Measurements from ENCODE around the gene DDX23. TPM values are rescaled to one million over a fixed set of nuclear protein-coding genes. Genes with fewer than 3 reads are reported as not detected.
"Not testable (repeated sequence)": the region's sequence is repeated elsewhere in the genome, so short reads cannot be mapped to it uniquely, and the experiment has no call there.

The DDX23 gene
- polyA plus RNA-seq, 3 donors: 33.2 to 42.7 (median 33.4) TPM

DNA sequence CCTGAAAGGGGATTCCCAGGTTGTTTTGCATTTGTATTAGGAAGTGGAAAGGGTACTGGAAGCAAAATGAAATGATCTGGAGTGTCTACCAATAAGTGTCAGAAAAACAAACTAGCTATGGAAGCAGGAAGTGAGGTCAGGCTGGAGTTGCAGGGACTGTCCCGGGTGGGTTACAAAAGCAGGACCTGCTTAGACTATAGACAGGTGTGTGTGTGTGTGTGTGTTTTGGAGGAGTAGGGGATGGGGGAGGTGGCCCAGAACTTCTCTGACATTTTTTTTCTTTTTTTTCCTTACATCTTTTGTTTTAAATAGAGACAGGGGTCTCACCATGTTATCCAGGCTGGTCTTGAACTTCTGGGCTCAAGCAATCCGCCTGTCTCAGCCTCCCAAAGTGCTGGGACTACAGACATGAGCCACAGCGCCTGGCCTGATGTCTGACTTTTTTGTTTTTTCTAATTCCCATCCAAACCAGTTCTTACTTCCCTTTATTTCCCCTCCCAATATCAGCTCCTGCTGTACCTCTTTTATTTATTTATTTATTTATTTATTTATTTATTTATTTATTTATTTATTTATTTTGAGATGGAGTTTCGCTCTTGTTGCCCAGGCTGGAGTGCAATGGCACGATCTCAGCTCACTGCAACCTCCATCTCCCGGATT is 14.2 kb upstream of the DDX23 start:
- no peak overlapping the region for H3K27ac ChIP-seq (ENCODE audit: low read depth, low read length)
- WGBS, 3 donors: 74 to 77% (median 74%) methylated on average over 6 of the region's 6 CpGs

DNA sequence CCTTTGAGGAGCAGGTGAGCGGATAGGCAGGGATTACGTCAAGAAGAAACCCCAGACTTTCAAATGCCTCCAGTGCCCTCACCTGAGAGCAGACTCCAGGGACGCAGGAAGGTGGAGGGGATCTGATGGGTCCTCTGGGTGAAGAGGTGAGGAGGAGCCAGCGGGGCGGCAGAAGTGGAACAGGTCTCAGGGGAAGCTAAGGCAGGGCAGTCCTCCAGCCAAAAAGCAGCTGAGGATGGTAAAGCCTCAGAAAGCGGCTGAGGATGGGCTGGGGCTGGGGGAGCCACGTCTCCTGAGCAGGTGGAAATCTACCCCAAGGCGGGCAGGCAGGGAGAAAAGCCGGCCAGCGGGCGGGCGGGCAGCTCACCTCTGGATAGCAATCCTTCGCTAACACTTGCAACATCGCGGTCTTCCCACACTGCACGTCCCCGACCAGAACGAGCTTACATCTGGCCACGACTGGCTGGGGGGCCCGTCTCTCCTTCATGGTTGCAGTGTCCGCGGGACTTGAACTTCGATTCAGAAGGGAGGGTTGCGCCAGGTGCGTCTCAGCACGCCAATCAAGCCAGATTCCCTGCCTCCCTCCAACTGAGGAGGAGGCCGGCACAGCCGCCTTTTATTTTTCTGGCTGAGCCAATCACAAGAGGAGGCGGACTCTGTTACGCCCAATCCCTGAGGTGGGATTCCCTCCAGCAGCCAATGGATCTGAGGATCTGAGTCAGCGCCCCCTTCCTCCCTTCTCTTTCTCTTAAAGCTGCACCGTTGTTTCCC is 13.5 kb upstream of the DDX23 start, which contains the start of gene RND1:
TSS of gene RND1 (minus strand) at position 590 of the 771 bp plus-strand sequence. CDS start at position 487, 103 bp downstream.
- 2 to 3% (median 2%) methylated on average over 32 of the region's 32 CpGs for WGBS, 3 donors
- H3K27ac ChIP-seq (ENCODE audit: low read depth, low read length): no peak within 1 kb of the TSS

DNA sequence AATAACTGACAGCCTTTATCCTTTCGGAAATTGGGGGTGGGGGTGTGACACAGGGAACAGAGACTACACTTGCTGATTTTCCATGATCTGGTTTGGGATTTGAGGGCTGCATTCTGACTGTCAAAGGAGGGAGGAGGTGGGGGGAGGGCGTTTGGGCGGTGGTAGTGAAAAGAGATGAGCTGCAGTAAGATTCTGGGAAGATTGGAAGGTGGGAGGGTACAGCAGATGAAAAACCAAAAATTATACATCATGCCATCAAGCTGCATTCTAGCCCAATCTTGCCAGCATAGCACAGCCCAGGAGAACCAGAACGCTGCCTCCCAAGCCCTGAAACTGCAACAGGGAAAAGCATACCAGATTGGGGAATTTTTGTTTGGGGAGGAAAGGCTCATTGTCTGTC is 11.3 kb upstream of the DDX23 start:
- 70 to 86% (median 77%) methylated on average over 4 of the region's 4 CpGs for WGBS, 3 donors

DNA sequence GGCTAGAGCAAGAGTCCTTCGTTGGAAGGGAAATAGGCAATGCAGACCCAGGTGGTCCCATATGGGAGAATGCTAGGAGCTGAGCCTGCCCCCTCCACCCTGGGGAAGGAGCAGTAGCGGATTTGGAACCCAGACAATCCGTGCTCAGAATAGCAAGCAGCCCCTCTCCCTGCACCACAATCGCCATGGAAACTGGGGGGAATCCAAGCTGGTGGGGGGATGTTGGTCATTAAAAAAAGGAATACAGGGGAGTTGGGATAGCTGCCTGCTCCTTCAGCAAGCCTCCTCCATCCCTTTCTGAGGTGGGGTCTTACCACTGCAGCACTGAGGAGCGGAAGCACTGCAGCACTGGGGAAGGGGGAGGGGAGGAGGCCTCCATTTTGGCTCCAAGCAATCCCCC is 10.8 kb upstream of the DDX23 start:
- 81 to 87% (median 84%) methylated on average over 5 of the region's 5 CpGs for WGBS, 3 donors
- no peak overlapping the region for H3K27ac ChIP-seq (ENCODE audit: low read depth, low read length)

More for the DNA sequence above, 11.3 kb upstream of the DDX23 start:
- no peak overlapping the region for H3K27ac ChIP-seq (ENCODE audit: low read depth, low read length)

DNA sequence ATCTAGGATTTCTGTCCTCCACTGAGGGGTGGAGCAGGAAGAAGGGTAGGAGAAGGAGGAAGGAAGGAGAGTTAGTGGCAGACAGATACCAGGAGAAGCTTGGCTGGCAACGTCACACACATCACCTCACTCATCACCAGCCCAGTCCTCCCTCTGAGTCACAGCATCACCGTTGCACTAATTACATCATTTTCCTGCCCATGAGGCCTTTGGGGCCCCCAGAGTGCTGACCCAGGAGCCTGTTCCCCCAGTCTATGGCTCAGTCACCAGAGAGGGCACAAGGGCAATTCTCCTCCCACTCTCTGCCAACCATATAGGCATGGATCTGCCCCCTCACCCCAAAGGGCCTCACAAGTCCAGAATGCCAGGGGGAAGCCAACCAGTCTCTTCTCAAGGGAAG is 9.1 kb upstream of the DDX23 start:
- 39 to 79% (median 42%) methylated on average over 2 of the region's 2 CpGs for WGBS, 3 donors
- H3K27ac ChIP-seq (ENCODE audit: low read depth, low read length): no peak overlapping the region

DNA sequence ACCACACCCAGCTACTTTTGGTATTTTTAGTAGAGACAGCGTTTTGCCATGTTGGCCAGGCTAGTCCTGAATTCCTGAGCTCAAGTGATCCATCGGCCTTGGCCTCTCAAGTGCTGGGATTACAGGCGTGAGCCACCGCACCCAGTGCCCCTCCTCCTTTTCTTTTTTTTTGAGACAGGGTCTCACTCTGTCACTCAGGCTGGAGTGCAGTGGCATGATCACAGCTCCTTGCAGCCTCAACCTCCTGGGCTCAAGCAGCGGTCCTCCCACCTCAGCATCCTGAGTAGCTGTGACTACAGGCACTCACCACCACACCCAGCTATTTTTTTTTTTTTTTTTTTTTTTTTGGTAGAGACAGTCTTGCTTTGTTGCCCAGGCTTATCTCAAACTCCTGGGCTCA is 8.3 kb upstream of the DDX23 start:
- 91 to 95% (median 94%) methylated on average over 5 of the region's 5 CpGs for WGBS, 3 donors
- H3K27ac ChIP-seq (ENCODE audit: low read depth, low read length): not testable (repeated sequence)

DNA sequence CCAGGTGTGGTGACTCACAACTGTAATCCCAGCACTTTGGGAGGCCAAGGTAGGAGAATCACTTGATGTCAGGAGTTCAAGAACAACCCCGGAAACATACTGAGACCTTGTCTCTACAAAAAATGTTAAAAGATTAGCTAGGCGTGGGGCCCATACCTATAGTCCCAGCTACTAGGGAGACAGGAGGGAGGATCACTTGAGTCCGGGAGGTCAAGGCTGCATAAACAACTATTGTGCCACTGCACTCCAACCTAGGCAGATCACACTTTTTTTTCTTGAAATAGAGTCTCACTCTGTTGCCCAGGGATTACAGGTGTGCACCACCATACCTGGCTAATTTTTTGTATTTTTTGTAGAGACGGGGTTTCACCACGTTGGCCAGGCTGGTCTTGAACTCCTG is 7.6 kb upstream of the DDX23 start:
- 94 to 98% (median 95%) methylated on average over 5 of the region's 5 CpGs for WGBS, 3 donors

DNA sequence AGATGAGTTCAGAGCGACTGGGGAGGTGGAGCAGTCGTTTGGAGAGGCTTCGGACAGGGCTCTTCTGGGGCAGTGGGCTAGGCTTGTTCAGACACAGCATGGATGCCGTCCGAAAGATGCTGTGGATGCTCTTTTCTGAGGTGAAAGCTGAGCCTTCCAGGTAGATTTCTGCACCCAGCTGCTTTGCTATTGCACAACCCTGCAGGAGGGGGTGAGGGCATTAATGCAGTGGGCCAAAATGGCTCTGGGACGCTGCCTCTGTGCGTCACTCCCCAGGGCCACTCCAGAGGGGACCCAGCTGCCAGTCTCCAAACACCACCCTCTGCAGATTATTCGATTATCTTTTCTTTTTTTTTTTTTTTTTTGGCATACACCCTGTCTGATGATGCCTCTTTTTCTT is 6.1 kb upstream of the DDX23 start:
- H3K27ac ChIP-seq (ENCODE audit: low read depth, low read length): no peak overlapping the region
- WGBS, 3 donors: 85 to 88% (median 86%) methylated on average over 8 of the region's 8 CpGs

More for the DNA sequence above, 7.6 kb upstream of the DDX23 start:
- no peak overlapping the region for H3K27ac ChIP-seq (ENCODE audit: low read depth, low read length)

DNA sequence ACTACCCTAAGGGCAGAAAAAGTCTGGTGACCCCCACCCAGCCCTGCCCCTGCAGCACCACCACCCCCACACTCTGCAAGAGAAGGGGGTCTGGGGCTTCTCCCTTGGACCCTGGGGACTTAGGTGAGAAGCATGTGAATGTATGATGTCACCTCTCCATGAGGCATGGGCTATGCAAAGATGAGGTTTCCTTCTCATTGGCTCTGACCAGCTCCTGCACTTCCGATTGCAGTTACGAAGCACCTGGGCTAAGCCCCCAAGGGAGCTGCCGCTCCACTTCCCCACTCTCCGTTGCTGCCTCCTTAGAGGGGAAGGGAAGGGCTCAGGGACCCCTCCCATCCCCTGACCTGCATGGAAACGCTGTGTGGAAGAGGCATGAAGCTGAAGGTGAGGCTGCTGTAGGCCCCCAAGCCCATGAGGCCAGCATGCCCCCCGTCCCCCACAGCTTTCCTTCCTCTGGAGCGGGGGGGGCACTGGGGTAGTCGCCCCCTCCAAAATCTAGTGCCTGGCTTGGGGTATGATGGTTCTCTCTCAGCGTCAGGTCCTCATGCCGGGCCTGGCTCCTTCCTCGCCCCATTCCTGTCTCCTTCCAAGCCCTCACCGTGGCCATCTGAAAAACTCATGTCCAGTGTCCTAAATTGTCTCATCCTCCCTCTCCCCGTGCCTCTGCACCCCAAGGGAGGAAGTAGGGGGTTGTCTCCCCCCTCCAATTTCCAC is 5.5 kb upstream of the DDX23 start:
- no peak overlapping the region for H3K27ac ChIP-seq (ENCODE audit: low read depth, low read length)
- 77 to 84% (median 82%) methylated on average over 13 of the region's 13 CpGs for WGBS, 3 donors

DNA sequence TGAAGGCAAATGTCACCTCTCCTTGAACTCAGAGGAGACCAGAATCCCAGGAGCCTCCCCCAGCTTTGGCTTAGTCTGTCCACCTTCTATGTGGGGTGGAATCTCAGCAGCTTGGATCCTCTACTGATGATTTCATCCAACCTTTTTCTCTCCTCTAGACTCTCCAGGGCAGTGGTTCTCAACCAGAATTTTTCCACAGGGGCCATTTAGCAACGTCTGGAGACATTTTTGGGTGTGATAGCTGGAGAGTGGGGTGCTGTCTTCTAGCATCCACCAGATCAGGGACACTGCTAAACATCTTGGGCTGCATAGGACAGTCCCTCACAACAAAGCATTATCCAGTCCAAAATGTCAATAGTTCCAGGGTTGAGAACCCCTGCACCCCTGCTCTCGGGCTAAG is 4.4 kb upstream of the DDX23 start:
- H3K27ac ChIP-seq (ENCODE audit: low read depth, low read length): no peak overlapping the region

DNA sequence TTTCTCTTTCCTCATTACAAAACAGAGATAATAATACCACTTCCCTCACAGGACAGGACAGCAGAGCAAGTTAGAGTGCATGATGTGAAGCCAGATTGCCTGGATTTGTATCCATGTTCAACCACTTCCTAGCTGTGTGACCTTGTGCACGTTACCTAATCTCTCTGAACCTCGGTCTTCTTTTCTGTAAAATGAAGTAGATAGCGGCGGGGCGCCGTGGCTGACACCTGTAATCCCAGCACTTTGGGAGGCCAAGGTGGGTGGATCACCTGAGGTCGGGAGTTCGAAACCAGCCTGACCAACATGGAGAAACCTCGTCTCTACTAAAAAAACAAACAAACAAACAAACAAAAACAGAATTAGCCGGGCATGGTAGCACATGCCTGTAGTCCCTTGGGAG is 3.0 kb upstream of the DDX23 start:
- 74 to 93% (median 92%) methylated on average over 10 of the region's 10 CpGs for WGBS, 3 donors
- not testable (repeated sequence) for H3K27ac ChIP-seq (ENCODE audit: low read depth, low read length)

More for the DNA sequence above, 4.4 kb upstream of the DDX23 start:
- WGBS, 3 donors: 63 to 69% (median 69%) methylated on average over 2 of the region's 2 CpGs

DNA sequence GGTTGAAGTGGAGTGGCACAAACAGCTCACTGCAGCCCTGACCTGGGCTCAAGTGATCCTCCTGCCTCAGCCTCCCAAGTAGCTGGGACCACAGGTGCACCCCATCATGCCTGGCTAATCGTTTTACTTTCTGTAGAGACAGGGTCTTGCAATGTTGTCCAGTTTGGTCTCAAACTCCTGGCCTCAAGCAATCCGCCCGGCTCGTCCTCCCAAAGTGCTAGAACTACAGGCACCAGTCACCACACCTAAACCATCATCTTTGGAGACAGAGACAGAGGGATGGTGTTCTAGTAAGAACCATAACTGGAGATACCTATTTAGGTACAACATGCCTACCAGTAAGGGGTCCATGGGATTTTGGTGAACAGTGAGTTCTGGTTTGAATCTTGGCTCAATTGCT is 2.5 kb upstream of the DDX23 start:
- 84 to 91% (median 88%) methylated on average over 4 of the region's 4 CpGs for WGBS, 3 donors

DNA sequence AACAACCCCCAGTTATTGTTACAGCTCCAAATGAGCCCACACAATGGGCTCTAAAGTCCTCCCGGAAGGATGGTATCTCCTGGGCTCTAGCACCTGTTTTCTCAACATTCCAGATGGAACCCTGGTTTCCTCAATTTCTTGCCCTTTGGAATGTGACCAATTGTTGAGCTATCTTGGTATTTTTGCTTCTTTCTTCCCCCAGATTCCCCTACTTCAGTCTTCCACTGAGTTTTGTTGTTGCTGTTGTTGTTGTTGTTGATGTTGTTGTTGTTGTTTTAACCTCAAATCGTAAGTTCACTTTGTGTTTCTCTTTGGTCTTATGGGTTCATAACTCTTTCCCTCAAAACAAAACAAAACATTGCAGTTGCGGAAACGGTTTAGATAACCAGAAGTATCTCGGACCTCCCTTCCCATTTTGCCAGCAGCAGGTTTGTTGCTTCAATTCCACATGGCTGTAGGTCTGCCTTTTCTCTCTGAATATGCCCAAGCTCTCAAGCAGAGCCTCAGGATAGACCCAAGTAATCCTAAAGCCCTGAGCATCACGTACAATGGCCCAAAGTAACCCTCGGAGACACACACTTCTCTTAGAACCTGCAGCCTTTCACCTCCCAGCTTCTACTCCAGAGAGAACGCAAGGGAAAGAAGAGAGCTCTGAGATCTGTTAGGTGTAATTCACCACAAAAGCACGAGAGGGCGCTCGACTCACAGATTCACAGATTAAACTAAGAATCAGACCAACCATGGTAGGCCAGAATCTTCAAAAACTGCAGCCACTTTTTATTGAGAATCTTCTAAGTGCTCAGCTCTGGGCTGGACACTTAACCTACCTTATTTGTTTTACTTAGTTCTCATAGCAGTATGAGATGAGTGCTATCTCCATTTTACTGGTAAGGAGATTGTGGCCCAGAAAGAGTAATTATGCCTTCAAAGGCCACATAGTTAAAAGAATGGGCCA is 1.0 kb upstream of the DDX23 start:
- 1 to 2% (median 1%) methylated on average over 11 of the region's 11 CpGs for WGBS, 3 donors
- peak overlapping the region; percentile 49 for H3K27ac ChIP-seq (ENCODE audit: low read depth, low read length)

More for the DNA sequence above, 2.5 kb upstream of the DDX23 start:
- H3K27ac ChIP-seq (ENCODE audit: low read depth, low read length): no peak overlapping the region

DNA sequence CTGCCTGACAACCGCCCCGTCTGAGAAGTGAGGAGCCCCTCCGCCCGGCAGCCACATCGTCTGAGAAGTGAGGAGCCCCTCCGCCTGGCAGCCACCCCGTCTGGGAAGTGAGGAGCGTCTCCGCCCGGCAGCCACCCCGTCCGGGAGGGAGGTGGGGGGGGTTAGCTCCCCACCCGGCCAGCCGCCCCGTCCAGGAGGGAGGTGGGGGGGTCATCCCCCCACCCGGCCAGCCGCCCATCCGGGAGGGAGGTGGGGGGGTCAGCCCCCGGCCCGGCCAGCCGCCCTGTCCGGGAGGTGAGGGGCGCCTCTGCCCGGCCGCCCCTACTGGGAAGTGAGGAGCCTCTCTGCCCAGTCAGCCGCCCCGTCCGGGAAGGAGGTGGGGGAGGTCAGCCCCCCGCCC is 9.9 kb downstream of the DDX23 start:
- not testable (repeated sequence) for H3K27ac ChIP-seq (ENCODE audit: low read depth, low read length)
- WGBS, 3 donors: 90 to 95% (median 91%) methylated on average over 14 to 28 of the region's 29 CpGs

DNA sequence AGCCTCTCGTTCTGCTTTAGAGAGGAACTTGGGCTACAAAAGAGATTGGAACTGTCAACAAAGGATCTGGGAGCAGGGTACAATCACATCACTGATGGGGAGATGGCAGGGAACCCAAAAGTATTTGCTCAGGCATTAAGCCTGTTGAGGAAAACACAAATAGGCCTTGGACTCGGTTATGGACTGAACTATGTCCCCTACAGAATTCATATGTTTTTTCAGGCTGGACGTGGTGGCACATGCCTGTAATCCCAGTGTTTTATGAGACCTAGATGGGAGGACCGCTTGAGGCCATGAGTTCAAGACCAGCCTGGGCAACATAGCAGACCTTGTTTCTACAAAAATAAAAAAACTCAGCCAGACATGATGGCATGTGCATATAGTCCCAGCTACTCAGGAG is 13.9 kb downstream of the DDX23 start:
- WGBS, 3 donors: 88 to 93% (median 90%) methylated on average over 4 of the region's 4 CpGs
- no peak overlapping the region for H3K27ac ChIP-seq (ENCODE audit: low read depth, low read length)

DNA sequence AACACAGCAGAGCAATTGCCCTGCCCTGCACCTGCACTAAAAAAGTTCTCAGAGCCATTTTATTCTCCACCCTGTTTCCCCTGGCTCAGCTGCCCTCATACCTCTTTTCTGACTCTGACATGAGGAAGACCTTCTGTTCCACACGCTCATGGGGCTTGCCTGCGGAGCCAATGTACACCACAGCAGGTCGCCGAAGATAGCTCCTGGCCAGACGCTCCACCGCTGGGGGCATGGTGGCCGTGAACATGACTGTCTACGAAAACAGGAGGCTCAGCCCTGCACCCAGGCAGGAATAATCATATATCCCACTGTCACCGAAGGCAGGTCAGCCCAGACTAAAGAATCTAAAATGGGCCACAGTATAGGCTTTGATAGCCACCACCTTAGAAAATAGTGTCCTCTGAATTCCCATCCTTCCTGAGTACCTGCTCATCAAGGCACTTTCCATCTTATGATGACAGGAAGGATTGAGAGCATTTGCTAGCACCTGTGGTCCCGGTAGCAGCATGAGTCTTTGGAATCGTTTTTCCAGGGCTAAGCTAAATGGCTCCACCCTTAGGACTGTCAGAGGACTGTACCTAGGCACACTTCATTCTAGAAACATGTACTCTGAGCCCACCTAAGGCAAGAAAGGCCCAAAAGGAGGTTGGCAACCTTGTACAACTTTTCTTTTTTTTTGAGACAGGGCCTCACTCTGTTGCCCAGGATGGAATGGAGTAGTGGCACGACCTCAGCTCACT is 19.5 kb downstream of the DDX23 start:
- 85 to 88% (median 88%) methylated on average over 12 of the region's 12 CpGs for WGBS, 3 donors
- no peak overlapping the region for H3K27ac ChIP-seq (ENCODE audit: low read depth, low read length)

DNA sequence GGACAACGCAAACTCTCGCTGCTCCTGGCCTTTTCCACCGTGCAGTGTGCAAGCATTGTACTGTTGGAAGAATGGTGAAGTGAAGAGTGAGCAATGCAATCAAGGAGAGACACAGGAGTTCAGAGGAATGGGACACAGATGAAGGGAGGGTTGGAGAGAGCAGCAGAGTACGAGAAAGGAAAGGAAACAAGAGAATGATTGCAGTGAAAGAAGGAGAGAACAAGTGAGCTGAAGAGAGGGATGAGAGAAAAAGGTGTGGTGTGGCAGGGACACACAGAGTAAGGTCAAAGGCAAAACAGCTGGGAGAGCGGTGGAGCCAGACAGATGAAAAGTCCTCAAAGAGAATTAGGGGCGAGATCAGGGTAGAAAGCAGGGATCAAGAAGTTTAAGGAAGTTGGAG is 20.7 kb downstream of the DDX23 start:
- WGBS, 3 donors: 87 to 92% (median 90%) methylated on average over 6 of the region's 6 CpGs

More for the DNA sequence above, 20.7 kb downstream of the DDX23 start:
- H3K27ac ChIP-seq (ENCODE audit: low read depth, low read length): no peak overlapping the region

Measured in adipose tissue (tissue), 3 donors.